Stromal cell of bone marrow (primary cell): ENCODE results near the gene CAMKMT.

Source experiments
- DNase-seq: peaks from one replicate; pipeline ENCODE4 v3.0.0-alpha.2; 2012; ENCODE audit warnings: low read depth

CAMKMT gene

DNA sequence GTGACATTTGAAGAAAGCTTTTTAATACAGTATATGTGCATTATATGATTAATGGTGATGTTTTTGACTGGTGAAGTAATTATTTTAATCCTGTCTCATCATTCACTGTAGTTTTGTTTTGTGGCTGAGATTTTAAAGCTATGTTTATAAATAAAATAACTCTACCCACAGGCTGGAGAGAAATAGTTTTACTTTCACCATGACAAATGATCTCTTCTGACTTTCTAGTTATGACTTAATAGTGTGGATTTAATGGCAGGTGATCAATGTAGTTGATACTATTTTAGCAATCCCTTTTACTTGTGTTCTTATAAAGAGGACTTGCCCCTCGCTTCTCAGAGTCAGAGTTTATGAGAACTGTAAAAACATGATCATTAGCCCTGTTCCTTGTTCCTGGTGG is 290.2 kb downstream of the CAMKMT start:
- no peak for DNase-seq

DNA sequence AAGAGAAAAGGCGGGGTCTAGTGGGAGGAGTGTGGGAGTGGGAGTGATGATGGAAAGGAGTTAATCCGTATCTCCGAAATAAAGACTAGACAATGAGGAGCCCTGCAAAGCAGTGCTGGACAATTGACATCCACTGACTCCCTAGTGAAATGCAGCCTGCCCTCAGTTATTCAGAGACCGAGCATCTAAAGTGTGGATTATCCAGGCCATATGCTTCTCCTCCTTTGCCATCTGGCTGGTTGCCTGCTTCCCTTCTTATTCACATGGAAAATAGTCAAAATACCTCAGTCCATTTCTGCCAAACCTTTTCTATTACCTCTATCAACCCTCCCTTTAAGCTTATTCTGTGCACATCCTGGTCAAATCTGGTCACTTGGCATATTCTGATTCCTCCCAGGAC is 291.0 kb downstream of the CAMKMT start:
- no peak for DNase-seq

DNA sequence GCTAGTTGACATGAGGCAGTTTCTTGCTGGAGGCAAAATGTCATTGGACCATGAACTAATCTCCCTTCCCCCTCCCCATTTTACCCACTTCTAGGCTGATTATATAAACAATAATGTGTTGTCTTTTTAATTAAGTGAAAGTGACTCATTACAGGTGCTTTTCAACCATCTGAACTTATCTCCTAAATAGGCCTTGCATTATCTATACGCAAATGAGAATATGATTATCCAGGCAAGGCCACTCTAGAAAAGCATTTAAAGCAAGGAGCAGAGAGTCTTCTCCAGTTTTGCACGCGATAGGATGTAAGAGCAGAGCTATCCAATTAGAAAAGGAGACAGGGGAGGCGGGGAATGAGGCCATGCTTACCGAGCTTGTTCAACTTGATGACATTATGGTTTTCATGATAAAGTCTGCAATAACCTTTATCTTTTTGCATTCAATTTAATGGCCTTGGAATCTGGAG is 293.7 kb downstream of the CAMKMT start:
- DNase-seq: no peak

DNA sequence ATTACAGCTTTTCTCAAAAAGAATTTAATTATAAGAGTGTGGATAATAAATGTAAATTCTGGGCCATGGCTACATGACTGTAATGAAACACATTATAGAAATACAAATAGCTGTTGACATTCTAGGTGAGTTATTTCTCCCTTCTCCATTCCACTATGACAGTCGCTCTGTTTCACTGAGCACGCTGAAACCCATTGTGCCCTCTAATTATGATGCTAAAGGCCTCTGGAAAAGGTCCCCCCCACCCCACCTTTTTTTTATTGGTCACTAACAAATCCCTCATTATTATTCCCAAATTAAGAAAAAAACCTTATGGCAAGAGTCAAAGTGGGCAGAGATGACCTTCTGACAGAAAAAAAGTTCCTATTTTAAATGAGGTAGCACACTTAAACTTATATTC is 294.7 kb downstream of the CAMKMT start:
- DNase-seq: no peak

DNA sequence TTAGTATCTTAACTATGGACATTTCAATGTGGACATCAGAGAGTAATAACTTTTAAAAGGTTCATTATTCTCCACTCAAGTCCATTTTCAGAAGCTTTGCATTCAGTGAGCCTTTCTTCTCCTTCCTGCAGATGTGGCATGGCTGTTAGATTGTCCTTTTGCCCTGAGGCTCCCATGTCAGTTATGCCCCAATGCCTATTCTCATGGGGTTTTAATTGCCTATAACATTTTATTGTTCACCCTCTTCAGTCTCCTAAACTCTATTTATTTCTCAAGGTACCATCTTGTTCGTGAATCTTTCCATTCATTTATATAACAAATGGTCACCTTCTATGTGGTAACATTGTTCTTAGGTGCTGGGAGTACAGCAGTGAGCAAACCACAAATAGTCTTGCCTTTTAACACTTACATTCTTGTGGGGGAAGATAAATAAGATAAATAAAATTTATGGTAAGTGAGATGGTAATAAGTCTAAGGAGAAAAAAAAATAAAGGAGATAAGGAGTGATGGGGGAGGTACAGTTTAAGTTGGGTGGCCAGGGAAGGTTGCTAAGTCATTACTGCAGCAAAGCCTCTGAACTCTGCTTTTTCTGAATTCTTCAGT is 301.8 kb downstream of the CAMKMT start:
- no peak for DNase-seq

DNA sequence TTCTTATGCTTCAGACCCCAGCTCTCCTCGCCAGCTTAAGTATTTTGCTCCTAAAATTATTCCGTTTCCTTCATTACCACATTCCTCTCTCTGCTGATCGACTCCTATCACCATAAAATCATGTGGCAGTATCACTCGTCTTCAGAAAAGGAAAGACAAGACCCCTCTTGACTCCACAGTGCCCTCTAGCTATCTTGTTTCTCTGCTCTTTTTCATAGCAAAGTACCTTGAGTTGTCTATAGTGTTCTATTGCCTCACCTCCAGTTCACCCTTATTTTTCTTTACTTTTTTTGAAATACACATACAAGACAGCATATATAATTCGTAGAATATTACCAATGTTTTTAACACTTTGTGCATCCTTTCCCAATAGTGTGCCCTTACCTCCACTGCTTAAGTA is 306.6 kb downstream of the CAMKMT start:
- no peak for DNase-seq

DNA sequence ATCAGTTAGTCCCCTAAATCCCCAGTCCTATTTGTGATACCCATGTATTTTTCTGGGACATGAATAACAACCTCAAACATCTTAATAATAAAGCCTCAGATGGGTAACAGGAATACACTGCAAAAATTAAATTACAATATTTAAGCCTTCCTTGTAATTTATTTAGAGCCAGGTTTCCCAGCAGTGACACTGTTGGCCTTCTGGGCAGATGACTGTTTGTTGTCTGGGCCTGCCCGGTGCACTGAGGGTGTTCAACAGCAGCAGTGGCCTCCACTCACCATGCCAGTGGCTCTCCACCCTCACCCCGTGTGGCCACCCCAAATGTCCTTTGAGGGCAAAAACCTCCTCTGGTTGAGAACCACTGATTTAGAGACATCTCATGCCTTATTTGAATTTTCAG is 309.5 kb downstream of the CAMKMT start:
- DNase-seq: no peak

DNA sequence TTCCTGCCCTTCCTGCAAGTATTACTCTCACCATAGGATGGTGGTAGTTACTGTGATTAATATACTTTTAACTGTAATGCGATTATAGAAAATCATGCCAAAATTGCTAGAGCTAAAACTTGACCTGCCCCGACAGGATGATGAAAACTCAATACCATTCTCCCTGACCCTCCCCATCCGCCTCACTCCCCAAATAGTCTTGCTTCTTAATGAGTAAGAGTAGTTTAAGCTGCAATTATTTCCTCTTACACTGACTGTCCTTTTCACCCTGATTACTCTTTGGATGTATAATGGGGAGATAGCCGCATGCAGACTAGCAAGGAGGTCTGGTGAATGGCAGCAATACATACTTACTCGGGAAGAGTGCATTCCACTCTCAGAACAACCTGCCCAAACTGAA is 310.2 kb downstream of the CAMKMT start:
- DNase-seq: no peak

DNA sequence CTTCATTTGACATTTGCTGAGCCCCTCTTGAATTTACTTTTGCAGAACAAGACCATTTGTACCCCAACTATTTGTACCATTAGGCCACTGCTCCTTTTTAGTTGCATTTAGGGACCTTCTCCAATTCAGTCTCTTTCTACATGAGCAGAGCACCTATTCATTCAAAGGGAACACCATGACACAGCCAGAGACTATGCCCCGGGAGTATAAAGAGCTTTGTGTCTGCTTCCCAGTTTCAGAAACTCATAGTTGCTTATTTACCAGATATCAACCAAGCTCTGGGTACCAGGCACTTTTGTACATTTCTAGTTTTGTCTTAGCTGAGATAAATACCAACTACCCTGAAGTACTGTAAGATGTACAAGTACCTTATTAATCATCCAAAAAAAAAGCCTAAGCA is 310.7 kb downstream of the CAMKMT start:
- no peak for DNase-seq

DNA sequence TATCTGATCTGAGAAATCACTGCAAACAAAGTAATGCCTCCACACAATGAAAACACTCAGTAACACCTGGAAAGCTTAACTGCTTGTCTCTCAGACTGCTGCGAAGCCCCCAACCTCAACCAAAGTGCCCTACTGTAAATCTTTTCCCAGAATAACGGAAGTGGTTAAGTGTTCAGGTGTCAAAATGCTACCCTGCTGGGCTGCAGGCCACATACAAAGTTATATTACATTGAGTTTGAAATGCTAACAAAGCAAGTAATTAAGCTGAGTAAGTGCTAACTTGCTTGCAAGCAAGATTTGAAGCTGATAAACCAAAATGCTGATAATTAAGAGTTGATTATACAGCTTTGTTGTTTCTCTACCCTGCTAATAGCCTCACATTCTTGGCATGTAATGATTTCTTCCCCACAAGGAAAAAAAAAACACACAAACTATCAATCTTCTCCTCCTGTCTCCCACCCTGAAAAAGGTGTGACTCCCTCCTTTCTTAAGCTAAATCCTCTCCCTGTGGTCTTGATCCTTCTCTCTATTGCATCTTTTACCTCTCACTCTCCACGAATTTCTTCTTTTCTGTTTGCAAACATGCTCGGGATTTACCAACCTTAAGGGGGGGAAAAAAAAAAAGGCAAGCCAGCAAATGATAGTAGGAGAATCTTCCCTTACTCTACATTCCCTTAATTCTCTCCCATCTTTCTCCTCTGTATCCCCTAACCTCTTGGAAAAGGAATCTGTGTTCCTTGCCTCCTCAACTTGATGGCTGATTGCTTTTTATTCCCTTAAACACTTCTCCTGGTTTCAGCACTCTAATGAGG is 312.9 kb downstream of the CAMKMT start:
- no peak for DNase-seq

DNA sequence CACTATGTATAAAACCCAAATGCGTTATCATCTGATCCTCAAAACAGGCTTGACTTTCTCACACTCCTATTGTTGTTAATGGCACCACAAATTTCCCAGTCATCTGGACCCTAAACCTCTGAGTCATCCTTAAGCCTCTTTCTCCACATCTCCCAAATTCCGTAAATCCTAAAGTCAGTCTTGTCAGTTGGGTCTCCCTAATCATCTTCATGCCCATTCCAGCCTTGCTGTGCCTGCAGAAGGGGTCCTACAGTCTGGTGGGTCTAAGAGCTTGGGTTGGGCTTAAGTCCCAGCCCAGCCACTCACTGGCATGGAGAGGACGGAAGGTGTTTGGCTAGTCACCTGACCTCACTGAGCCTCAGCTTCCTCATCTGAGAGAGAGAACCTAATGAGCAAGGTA is 314.6 kb downstream of the CAMKMT start:
- DNase-seq: no peak

DNA sequence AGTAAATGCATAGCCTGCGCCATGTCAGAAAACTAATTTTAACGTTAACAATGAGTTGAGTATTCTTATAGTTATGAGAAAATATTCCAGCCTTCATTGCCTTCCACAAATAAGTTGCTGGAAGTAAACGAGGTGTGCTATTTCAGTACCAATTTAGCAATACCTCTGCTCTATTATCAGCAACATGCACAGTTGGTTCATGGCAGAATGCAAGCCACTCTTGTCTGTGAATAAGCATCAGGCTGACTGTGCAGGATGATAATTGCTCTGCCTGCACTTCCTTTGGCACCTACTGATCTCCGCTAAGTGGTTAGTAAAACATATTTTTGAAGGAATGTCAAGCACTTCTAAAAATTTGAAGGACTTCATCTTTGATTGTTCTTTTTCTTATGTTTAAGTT is 317.8 kb downstream of the CAMKMT start:
- no peak for DNase-seq

DNA sequence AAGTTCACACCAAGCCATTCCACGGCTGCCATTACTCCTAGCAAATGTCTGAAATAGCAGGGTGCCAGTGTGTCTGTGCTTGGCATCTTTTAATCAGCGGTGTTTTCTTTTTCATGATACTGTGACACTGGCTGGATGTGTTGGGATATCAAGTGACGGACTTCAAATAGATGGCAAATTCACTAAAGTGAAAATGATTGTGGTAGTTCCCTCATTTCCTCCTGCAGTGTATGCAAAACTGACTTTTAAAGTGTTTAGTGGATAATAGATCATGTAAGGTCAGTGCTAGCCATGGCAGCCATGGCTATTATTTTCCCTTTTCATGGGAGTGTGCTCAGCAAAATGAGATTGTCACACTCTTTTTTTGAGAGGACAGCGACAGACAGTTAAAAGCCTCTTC is 318.2 kb downstream of the CAMKMT start:
- DNase-seq: no peak

DNA sequence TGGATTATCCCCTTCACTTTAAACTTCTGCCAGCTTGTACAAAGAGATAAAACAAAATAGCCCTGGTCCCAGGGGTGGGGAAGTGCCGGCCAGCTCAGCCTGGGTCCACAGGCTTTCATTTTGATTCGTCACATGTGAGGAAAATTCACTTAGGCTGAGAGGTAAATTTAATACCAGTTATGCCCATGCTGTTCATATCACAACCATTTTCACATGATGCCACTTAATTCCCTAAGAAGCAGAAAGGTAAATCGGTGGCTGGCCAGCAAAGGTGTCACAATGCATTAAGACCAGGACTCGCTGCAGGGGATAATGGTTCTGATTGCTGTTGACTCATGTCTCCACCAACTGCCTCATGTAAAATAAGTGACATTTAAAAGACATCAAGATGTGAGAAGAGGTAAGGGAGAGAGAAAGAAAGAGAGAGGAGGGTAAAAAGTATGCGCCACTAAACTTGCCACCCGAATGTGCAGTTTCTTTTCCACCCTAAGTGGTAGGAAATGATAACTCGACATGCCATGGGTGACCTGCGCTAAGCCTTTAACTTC is 318.8 kb downstream of the CAMKMT start:
- DNase-seq: no peak

DNA sequence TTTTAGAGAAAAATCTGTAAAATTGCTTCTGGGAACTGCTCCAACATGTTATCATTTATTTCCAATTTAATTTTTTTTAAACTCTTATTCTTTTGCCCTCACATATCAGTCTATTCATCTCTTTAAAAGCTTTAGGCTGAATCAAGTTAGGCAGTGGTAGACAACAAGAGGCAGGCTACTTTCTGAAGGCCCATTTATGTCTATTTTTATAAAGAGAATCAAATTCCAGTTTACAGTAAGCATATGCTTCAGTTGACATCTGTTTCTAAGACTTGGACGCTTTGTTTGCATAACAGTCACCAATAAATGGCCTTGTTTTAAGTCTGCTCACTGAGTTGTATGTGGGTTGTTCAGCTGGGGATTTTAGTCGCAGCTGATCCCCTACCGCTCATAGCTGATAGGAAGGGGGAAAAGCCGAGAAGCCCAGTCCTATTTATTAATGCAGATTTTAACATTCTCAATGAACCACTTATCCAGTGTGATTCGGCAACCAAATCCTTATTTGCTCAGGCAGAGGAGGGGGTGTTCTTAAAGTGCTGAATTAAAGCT is 319.3 kb downstream of the CAMKMT start:
- no peak for DNase-seq

DNA sequence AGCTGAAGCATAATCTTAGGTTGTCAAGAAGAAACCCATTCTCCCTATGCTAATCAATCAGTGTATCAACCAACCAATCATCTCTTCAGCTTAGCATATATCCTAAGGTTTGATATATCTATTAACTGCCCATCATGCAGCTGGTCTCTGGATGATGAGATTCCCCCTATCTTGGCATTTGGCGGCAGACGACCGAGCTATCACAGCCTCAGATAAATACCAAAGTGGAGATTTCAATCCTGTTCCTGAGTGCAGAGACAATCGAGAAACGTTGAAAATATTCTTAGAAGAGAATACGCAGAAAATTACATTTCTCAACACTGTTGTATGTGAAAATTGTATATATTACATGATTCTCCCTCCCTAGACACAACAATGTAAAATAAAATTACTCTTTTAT is 320.7 kb downstream of the CAMKMT start:
- DNase-seq: no peak

DNA sequence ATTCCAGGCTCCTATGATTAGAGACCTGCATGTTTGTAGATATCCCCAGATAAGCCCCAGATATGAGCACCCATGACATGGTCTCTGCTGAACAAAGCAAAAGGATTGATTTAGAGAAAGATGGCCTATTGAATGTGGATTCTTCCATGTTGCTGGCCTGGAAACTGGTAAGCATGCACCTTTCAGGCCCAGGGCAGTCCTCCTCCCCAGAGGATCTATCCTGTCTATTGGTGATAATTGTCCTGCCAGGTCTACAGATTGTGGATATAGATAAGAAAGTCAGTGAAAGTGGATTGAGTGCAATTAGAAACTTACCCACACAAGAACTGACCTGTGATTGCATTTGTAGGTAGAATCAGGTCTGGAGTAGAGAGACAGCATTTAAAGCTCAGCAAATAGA is 322.8 kb downstream of the CAMKMT start:
- DNase-seq: no peak

DNA sequence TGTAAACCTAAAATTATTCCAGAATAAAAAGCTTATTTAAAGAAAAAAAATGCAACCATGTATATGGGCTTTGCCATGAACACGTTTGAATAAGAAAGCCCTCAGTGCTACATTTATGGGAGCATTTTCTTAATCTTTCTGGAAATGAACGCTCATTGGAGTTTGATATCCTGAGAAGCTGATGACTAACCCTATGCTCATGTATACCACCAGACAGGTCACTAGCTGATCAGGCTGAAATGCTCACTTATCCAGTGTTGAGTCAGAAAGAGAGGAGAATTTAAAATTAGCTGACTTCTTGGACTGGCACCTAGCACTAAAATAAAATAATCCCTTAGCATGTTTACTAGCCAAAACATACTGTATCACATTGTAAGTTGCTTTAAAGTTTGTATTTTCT is 324.8 kb downstream of the CAMKMT start:
- peak; percentile 50 for DNase-seq

DNA sequence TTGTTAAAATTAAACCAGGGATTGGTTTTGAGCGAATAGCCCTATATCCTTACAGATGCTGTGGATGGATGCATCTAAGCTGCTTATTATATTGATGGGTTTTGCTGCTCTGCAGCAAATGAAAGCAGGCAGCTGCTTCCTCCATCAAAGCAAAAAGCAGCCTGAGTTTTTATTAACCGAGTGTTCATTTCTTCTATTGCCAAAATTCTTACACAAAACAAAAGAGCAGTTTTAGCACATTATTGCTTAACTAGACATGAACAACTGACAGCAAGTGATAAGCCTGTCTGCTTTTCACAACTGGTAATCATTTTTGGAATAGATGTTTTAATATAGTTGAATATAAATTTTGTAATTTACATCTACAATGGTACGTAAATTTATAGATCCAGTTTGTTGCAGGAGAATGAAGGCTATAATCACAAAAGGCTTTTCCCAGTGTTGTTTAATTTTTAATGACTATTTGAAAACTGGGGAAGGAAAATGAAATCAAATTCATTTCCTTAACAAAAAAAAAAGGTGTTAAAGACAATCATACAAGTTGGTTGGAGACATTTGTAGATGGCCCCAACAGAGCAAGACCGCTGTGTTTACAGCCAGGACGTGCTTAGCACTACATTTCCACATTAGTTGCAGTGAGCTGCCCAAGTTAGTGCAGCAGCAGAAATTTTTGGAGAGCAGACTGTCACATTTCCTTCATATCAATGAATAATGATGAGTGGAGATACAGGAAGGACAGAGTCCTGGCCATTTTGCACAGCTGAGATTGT is 326.1 kb downstream of the CAMKMT start:
- DNase-seq: no peak

DNA sequence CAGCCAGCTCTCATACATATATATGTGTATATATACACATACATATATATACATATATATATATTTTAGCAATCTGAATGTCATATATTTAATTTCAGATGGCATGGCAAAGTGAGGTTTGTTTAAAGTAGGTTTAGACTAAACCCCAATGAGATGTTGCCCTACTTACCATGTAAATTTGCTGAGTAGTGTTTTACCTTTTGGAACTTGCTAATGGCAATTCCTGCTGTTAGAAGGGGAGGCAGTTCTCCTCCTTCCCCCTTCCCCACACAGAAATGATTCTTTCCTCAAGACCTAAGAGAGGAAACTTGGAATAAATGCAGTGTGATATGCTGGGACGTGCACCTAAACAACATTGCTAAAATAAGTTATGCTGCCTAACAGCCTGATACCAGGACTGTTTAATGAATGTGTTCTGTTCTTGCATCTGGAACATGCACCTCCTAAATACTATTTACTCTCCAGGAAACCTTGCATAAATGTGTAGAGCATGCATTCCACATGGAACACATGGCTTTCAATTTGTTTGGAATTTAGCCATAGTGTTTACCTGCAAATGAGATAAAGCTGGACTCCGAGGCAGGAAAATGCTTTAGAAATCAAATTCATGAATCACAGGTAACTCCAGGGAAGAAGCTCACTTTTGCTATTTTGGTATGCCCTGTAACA is 326.8 kb downstream of the CAMKMT start:
- DNase-seq: no peak

DNA sequence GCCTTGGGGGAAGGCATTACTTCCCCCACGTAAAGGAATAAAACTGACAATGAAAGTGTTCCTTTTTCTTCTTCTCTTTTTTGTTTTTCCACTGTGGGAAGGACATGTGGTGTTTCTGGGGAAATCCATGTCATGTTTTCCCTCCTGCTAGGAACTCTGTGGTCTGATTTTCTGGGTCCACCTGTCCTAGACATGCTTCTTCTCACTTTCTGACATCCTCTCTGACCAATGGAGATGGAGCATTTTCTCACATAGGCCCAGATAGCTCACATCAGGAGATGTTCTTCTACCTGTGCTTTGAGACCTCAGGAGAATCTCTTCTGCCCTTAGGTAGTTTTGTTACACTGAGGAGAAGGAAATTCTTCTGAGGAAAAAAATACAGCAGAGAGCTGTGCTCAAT is 327.8 kb downstream of the CAMKMT start:
- no peak for DNase-seq

DNA sequence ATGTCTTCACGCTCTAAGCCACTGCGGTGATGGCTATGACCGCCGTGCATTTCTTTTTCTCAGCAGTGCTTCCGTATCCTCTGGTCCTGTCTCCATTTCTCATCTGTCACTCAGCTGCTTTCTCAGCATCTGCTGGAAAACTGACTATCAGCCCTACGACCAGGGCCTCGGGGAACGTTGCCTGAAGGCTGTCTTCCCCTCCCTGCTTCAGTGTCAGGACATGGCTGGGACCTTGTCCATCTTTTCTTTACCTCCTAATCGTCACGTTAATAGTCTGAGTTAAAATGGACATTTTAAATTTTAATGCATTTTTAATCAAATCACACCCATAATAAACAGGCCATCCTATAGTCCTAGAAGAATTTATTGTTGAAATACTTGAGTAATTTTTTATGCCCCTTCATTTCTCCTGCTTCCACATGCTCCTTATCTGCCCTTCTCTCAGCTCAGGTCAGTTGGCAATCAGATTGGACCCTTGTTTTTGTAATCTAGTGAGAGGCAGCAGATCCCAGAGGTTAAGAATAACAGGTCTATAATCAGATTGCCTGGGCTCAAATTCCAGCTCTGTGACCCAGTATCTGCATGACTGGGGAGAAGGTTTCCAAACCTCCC is 329.5 kb downstream of the CAMKMT start:
- DNase-seq: no peak
